ENCODE measurements around the gene DAB1.

GRCh38 chr1:57307392-57308170 is 116.3 kb downstream of the DAB1 start:
- TF ChIP-seq, protein P1, sequence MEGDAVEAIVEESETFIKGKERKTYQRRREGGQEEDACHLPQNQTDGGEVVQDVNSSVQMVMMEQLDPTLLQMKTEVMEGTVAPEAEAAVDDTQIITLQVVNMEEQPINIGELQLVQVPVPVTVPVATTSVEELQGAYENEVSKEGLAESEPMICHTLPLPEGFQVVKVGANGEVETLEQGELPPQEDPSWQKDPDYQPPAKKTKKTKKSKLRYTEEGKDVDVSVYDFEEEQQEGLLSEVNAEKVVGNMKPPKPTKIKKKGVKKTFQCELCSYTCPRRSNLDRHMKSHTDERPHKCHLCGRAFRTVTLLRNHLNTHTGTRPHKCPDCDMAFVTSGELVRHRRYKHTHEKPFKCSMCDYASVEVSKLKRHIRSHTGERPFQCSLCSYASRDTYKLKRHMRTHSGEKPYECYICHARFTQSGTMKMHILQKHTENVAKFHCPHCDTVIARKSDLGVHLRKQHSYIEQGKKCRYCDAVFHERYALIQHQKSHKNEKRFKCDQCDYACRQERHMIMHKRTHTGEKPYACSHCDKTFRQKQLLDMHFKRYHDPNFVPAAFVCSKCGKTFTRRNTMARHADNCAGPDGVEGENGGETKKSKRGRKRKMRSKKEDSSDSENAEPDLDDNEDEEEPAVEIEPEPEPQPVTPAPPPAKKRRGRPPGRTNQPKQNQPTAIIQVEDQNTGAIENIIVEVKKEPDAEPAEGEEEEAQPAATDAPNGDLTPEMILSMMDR (IDR thresholded peaks at IDR 0.05), result no peak
- TF ChIP-seq EP300 (IDR thresholded peaks at IDR 0.05) (no peak), POLR2A (IDR thresholded peaks at IDR 0.05) (no peak), POLR2AphosphoS5 (IDR thresholded peaks at IDR 0.05) (no peak)

Data from upper lobe of left lung (tissue), 4 donors.